Measurements from ENCODE around the gene SLC8A1.

GRCh38 chr2:40317761-40318160 lies 134.1 kb downstream of the SLC8A1 start:
- no peak for TF ChIP-seq ZNF143 (CRISPR knock-in tag; IDR thresholded peaks at IDR 0.05)
- no peak for TF ChIP-seq CTCF (CRISPR knock-in tag; IDR thresholded peaks at IDR 0.05)
- TF ChIP-seq, protein P1, sequence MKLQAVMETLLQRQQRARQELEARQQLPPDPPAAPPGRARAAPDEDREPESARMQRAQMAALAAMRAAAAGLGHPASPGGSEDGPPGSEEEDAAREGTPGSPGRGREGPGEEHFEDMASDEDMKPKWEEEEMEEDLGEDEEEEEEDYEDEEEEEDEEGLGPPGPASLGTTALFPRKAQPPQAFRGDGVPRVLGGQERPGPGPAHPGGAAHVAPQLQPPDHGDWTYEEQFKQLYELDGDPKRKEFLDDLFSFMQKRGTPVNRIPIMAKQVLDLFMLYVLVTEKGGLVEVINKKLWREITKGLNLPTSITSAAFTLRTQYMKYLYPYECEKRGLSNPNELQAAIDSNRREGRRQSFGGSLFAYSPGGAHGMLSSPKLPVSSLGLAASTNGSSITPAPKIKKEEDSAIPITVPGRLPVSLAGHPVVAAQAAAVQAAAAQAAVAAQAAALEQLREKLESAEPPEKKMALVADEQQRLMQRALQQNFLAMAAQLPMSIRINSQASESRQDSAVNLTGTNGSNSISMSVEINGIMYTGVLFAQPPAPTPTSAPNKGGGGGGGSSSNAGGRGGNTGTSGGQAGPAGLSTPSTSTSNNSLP (IDR thresholded peaks at IDR 0.05; ENCODE audit: low read depth, low read length) = no peak
- TF ChIP-seq ERF (CRISPR knock-in tag; IDR thresholded peaks at IDR 0.05) = no peak
- TF ChIP-seq RAD21 (CRISPR knock-in tag; IDR thresholded peaks at IDR 0.05) = no peak
- no peak for TF ChIP-seq NBN (conservative IDR thresholded peaks at IDR 0.05)
- no peak for TF ChIP-seq ZBTB20 (CRISPR knock-in tag; IDR thresholded peaks at IDR 0.05; ENCODE audit: borderline replicate concordance, low read depth)
- TF ChIP-seq, protein P2, sequence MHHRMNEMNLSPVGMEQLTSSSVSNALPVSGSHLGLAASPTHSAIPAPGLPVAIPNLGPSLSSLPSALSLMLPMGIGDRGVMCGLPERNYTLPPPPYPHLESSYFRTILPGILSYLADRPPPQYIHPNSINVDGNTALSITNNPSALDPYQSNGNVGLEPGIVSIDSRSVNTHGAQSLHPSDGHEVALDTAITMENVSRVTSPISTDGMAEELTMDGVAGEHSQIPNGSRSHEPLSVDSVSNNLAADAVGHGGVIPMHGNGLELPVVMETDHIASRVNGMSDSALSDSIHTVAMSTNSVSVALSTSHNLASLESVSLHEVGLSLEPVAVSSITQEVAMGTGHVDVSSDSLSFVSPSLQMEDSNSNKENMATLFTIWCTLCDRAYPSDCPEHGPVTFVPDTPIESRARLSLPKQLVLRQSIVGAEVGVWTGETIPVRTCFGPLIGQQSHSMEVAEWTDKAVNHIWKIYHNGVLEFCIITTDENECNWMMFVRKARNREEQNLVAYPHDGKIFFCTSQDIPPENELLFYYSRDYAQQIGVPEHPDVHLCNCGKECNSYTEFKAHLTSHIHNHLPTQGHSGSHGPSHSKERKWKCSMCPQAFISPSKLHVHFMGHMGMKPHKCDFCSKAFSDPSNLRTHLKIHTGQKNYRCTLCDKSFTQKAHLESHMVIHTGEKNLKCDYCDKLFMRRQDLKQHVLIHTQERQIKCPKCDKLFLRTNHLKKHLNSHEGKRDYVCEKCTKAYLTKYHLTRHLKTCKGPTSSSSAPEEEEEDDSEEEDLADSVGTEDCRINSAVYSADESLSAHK (CRISPR knock-in tag; IDR thresholded peaks at IDR 0.05; ENCODE audit: borderline replicate concordance) = no peak
- TF ChIP-seq KLF13 (CRISPR knock-in tag; IDR thresholded peaks at IDR 0.05) = no peak
- TF ChIP-seq SNRNP70 (IDR thresholded peaks at IDR 0.05; ENCODE audit: low read depth, low read length) = no peak
- no peak for TF ChIP-seq ZBTB8A (CRISPR knock-in tag; IDR thresholded peaks at IDR 0.05; ENCODE audit: borderline replicate concordance, low read depth)
- TF ChIP-seq EP300 (IDR thresholded peaks at IDR 0.05; ENCODE audit: low read depth in 2 of 2, low read length in 2 of 2) = no peak
- no peak for TF ChIP-seq EP300 (CRISPR knock-in tag; IDR thresholded peaks at IDR 0.05; ENCODE audit: borderline replicate concordance)
